Activated naive CD8-positive, alpha-beta T cell treated with anti-CD3 and anti-CD28 coated beads, Interleukin-2, amount 10 ng/mL, durations not matched to agents 7 days and 5 days (primary cell): Measurements from ENCODE around the gene ACSS1. TPM values are rescaled to one million over a fixed set of nuclear protein-coding genes. Genes with fewer than 3 reads are reported as not detected.

ENCODE experiments used
- ATAC-seq: fragments of 150-1000 bp; cut with Tn5 transposase; one replicate; pipeline ENCODE4 v1.10.0; 2021; ENCODE audit warnings: low read depth, moderate library complexity
- POLR2A ChIA-PET: fragments of 350-600 bp; sonication (Branson Sonifier 250); formaldehyde crosslinking; loops from one replicate; lab custom pipeline; 2021; ENCODE audit warnings: antibody characterized with exemption; lab: Charles Lee
- DNase-seq: peaks from one replicate; pipeline ENCODE4 v3.0.0; 2021
- H3K27ac Mint-ChIP-seq: one replicate; pipeline ENCODE4 v1.8.0; 2022; ENCODE audit warnings: mild to moderate bottlenecking, mixed read lengths
- H3K27me3 Mint-ChIP-seq: one replicate; pipeline ENCODE4 v1.8.0; 2022; ENCODE audit warnings: mild to moderate bottlenecking, moderate library complexity, mixed read lengths
- H3K36me3 Mint-ChIP-seq: one replicate; pipeline ENCODE4 v1.8.0; 2021; ENCODE audit warnings: mild to moderate bottlenecking, mixed read lengths
- H3K4me1 Mint-ChIP-seq: one replicate; pipeline ENCODE4 v1.8.0; 2021; ENCODE audit warnings: mixed read lengths
- H3K4me3 Mint-ChIP-seq: one replicate; pipeline ENCODE4 v1.8.0; 2022; ENCODE audit warnings: mild to moderate bottlenecking, moderate library complexity, mixed read lengths
- H3K9me3 Mint-ChIP-seq: one replicate; pipeline ENCODE4 v1.8.0; 2021; ENCODE audit warnings: mixed read lengths
- total RNA-seq, 2 experiments: library from RNA; stranded (reverse); gene quantifications; one replicate each; pipeline ENCODE4 v1.2.3, GENCODE V29; 2021

ACSS1 gene
- total RNA-seq, 2 experiments from 2014 or later = 53.3 to 55.8 TPM

GRCh38 chr20:24987244-24987643 is 70.7 kb downstream of the ACSS1 start:
- H3K27me3 Mint-ChIP-seq = no peaks in the 10 kb centered on the region
- H3K9me3 Mint-ChIP-seq = no peaks in the 10 kb centered on the region
- DNase-seq (no peak), ATAC-seq (no peak)
- H3K36me3 Mint-ChIP-seq = peaks cover 36% of the 10 kb centered on the region
- H3K4me1 Mint-ChIP-seq = peaks cover 54% of the 10 kb centered on the region
- POLR2A ChIA-PET = no interaction called here
- H3K27ac Mint-ChIP-seq = no peak overlapping the region
- H3K4me3 Mint-ChIP-seq = no peak overlapping the region

- H3K9me3 Mint-ChIP-seq = no peaks in the 10 kb centered on the region
- no peaks in the 10 kb centered on the region for H3K27me3 Mint-ChIP-seq
- POLR2A ChIA-PET = no interaction called here
- ATAC-seq (no peak), DNase-seq (no peak)
- H3K4me1 Mint-ChIP-seq = peaks cover 58% of the 10 kb centered on the region
- H3K36me3 Mint-ChIP-seq = peaks cover 38% of the 10 kb centered on the region
- H3K27ac Mint-ChIP-seq = no peak overlapping the region
- no peak overlapping the region for H3K4me3 Mint-ChIP-seq
These were observed 71.4 kb downstream of the ACSS1 start for GRCh38 chr20:24986436-24987015.

- no peak for DNase-seq
- no peak overlapping the region for H3K4me3 Mint-ChIP-seq
- no peak for ATAC-seq
These were observed 72.1 kb downstream of the ACSS1 start for GRCh38 chr20:24985802-24986201.

GRCh38 chr20:24984961-24985640 is 72.8 kb downstream of the ACSS1 start:
- no peak overlapping the region for H3K4me3 Mint-ChIP-seq
- POLR2A ChIA-PET = no interaction called here

More at GRCh38 chr20:24985802-24986201, 72.1 kb downstream of the ACSS1 start:
- no peaks in the 10 kb centered on the region for H3K27me3 Mint-ChIP-seq
- H3K36me3 Mint-ChIP-seq = peaks cover 44% of the 10 kb centered on the region
- H3K9me3 Mint-ChIP-seq = no peaks in the 10 kb centered on the region
- H3K27ac Mint-ChIP-seq = no peak overlapping the region
- peaks cover 59% of the 10 kb centered on the region for H3K4me1 Mint-ChIP-seq
- POLR2A ChIA-PET = no interaction called here

GRCh38 chr20:24983896-24984295 is 74.0 kb downstream of the ACSS1 start:
- Mint-ChIP-seq H3K27ac (no peak overlapping the region), H3K9me3 (peaks cover 5% of the 10 kb centered on the region), H3K36me3 (peaks cover 54% of the 10 kb centered on the region), H3K4me1 (peaks cover 57% of the 10 kb centered on the region), H3K27me3 (no peaks in the 10 kb centered on the region), H3K4me3 (no peak overlapping the region)
- POLR2A ChIA-PET = no interaction called here
- no peak for DNase-seq
- no peak for ATAC-seq

More at GRCh38 chr20:24984961-24985640, 72.8 kb downstream of the ACSS1 start:
- H3K27me3 Mint-ChIP-seq = no peaks in the 10 kb centered on the region
- H3K27ac Mint-ChIP-seq = peak overlapping the region; percentile 3
- peaks cover 47% of the 10 kb centered on the region for H3K36me3 Mint-ChIP-seq
- ATAC-seq (peak; percentile 55), DNase-seq (no peak)
- H3K9me3 Mint-ChIP-seq = no peaks in the 10 kb centered on the region
- peaks cover 55% of the 10 kb centered on the region for H3K4me1 Mint-ChIP-seq

- peak overlapping the region; percentile 48 for H3K27ac Mint-ChIP-seq
- H3K36me3 Mint-ChIP-seq = peaks cover 65% of the 10 kb centered on the region
- ATAC-seq = peak; percentile 53
- peak overlapping the region; percentile 26 for H3K4me3 Mint-ChIP-seq
- H3K9me3 Mint-ChIP-seq = peaks cover 5% of the 10 kb centered on the region
- no peak for DNase-seq
- H3K27me3 Mint-ChIP-seq = no peaks in the 10 kb centered on the region
- POLR2A ChIA-PET = interaction anchor here (0.9 kb wide), 1 partner anchor 8 kb away, joined by 3 read pairs; no protein-coding TSS in a partner anchor
- H3K4me1 Mint-ChIP-seq = peaks cover 48% of the 10 kb centered on the region
These were observed 76.1 kb downstream of the ACSS1 start for GRCh38 chr20:24981790-24982189.

- Mint-ChIP-seq H3K4me1 (peaks cover 45% of the 10 kb centered on the region), H3K4me3 (peak overlapping the region; percentile 33), H3K36me3 (peaks cover 67% of the 10 kb centered on the region), H3K9me3 (peaks cover 5% of the 10 kb centered on the region), H3K27me3 (no peaks in the 10 kb centered on the region), H3K27ac (peak overlapping the region; percentile 48)
- peak; percentile 67 for ATAC-seq
- POLR2A ChIA-PET = interaction anchor here (0.9 kb wide), 1 partner anchor 9 kb away, joined by 3 read pairs; no protein-coding TSS in a partner anchor
- no peak for DNase-seq
These were observed 76.7 kb downstream of the ACSS1 start for GRCh38 chr20:24981282-24981681.

- Mint-ChIP-seq H3K9me3 (peaks cover 10% of the 10 kb centered on the region), H3K4me1 (peaks cover 37% of the 10 kb centered on the region), H3K27me3 (no peaks in the 10 kb centered on the region), H3K27ac (peak overlapping the region; percentile 59), H3K4me3 (peak overlapping the region; percentile 33), H3K36me3 (peaks cover 75% of the 10 kb centered on the region)
- ATAC-seq = no peak
- POLR2A ChIA-PET = interaction anchor here (0.6 to 0.9 kb wide), 2 partner anchors 10 to 264 kb away, joined by 3 read pairs; no protein-coding TSS in a partner anchor
- no peak for DNase-seq
These were observed 77.5 kb downstream of the ACSS1 start for GRCh38 chr20:24980291-24981053.

- Mint-ChIP-seq H3K4me3 (no peak overlapping the region), H3K27me3 (no peaks in the 10 kb centered on the region), H3K27ac (peak overlapping the region; percentile 35), H3K36me3 (peaks cover 85% of the 10 kb centered on the region), H3K9me3 (peaks cover 11% of the 10 kb centered on the region), H3K4me1 (peaks cover 28% of the 10 kb centered on the region)
- POLR2A ChIA-PET = interaction anchor here (0.7 to 1.0 kb wide), 2 partner anchors 11 to 15 kb away, joined by 3 read pairs; no protein-coding TSS in a partner anchor
- DNase-seq (no peak), ATAC-seq (no peak)
These were observed 78.6 kb downstream of the ACSS1 start for GRCh38 chr20:24979036-24979960.

GRCh38 chr20:24978513-24978912 is 79.4 kb downstream of the ACSS1 start:
- H3K27ac Mint-ChIP-seq = no peak overlapping the region
- no peaks in the 10 kb centered on the region for H3K27me3 Mint-ChIP-seq
- no peak for DNase-seq

GRCh38 chr20:24977797-24978196 is 80.1 kb downstream of the ACSS1 start:
- DNase-seq (no peak), ATAC-seq (no peak)
- H3K27me3 Mint-ChIP-seq = no peaks in the 10 kb centered on the region
- peaks cover 27% of the 10 kb centered on the region for H3K4me1 Mint-ChIP-seq
- H3K9me3 Mint-ChIP-seq = peaks cover 11% of the 10 kb centered on the region
- no peak overlapping the region for H3K27ac Mint-ChIP-seq
- peaks cover 87% of the 10 kb centered on the region for H3K36me3 Mint-ChIP-seq
- no peak overlapping the region for H3K4me3 Mint-ChIP-seq
- POLR2A ChIA-PET = no interaction called here

More at GRCh38 chr20:24978513-24978912, 79.4 kb downstream of the ACSS1 start:
- no peak for ATAC-seq
- POLR2A ChIA-PET = interaction anchor here (0.7 to 1.0 kb wide), 2 partner anchors 12 to 14 kb away, joined by 3 read pairs; no protein-coding TSS in a partner anchor
- Mint-ChIP-seq H3K9me3 (peaks cover 11% of the 10 kb centered on the region), H3K36me3 (peaks cover 87% of the 10 kb centered on the region), H3K4me1 (peaks cover 28% of the 10 kb centered on the region), H3K4me3 (no peak overlapping the region)

- Mint-ChIP-seq H3K36me3 (peaks cover 85% of the 10 kb centered on the region), H3K27me3 (no peaks in the 10 kb centered on the region), H3K4me1 (peaks cover 24% of the 10 kb centered on the region), H3K9me3 (peaks cover 11% of the 10 kb centered on the region), H3K4me3 (no peak overlapping the region), H3K27ac (peak overlapping the region; percentile 31)
- ATAC-seq = no peak
- POLR2A ChIA-PET = no interaction called here
- DNase-seq = no peak
These were observed 80.6 kb downstream of the ACSS1 start for GRCh38 chr20:24977336-24977735.
